Cardiac muscle cell (in vitro differentiated cells and primary cell): Measurements from ENCODE around the gene CMSS1. TPM values are rescaled to one million over a fixed set of nuclear protein-coding genes. Genes with fewer than 3 reads are reported as not detected.
A peak's percentile ranks its signal among the peaks of the same experiment; 100 is the strongest.

ENCODE experiments used
- DNase-seq, 2 donors: peaks; one replicate each; pipeline versions ENCODE4 v3.0.0 to v3.0.0-alpha.2; 2010 to 2017; ENCODE audit warnings: low read depth in 1 of 2, low spot score in 1 of 2
- H3K27ac ChIP-seq: fragments of 200-600 bp; sonication (generic); 2 replicates; pipeline ENCODE4 v1.5.1; 2016
- H3K27me3 ChIP-seq: fragments of 200-600 bp; sonication (generic); 2 replicates; pipeline ENCODE4 v1.6.0; 2016; ENCODE audit warnings: control low read depth
- H3K36me3 ChIP-seq: fragments of 200-600 bp; sonication (generic); 2 replicates; pipeline ENCODE4 v1.5.1; 2016; ENCODE audit warnings: control low read depth
- H3K4me1 ChIP-seq: fragments of 200-600 bp; sonication (generic); 2 replicates; pipeline ENCODE4 v1.8.1; 2017; ENCODE audit warnings: low read depth, mild to moderate bottlenecking, mixed run types
- H3K4me3 ChIP-seq: fragments of 200-600 bp; sonication (generic); 2 replicates; pipeline ENCODE4 v1.5.1; 2016; ENCODE audit warnings: mild to moderate bottlenecking
- H3K9me3 ChIP-seq: fragments of 200-600 bp; sonication (generic); 2 replicates; pipeline ENCODE4 v1.5.1; 2017; ENCODE audit warnings: low read depth, mild to moderate bottlenecking, control low read depth
- CTCF ChIP-seq: IDR thresholded peaks from 2 replicates; pipeline ENCODE4 v1.5.1; 2012; ENCODE audit warnings: low read depth, mild to moderate bottlenecking, low read length
- polyA plus RNA-seq: library from polyadenylated mRNA; unstranded; fragments of >200 nt; fragmentation: Nextera tagmentation; extraction: Ambion mirVana; gene quantifications from 2 replicates; pipeline ENCODE4 v1.2.1, GENCODE V29; 2016
- total RNA-seq: library from RNA; depleted of rRNA; stranded (reverse); fragments of >200 nt; gene quantifications from 2 replicates; pipeline ENCODE4 v1.2.3, GENCODE V29; 2016

The CMSS1 gene
- total and polyA plus RNA-seq, 2 experiments from 2014 or later = 13.1 to 32.9 TPM

- Histone ChIP-seq H3K4me3 (no peak overlapping the region), H3K36me3 (no peaks in the 10 kb centered on the region), H3K27ac (no peak overlapping the region), H3K9me3 (no peaks in the 10 kb centered on the region), H3K4me1 (no peaks in the 10 kb centered on the region), H3K27me3 (no peaks in the 10 kb centered on the region)
- peak in 1 of 2 donors; percentile 90 for DNase-seq
- no peak for TF ChIP-seq CTCF
Measured at GRCh38 chr3:99846477-99847160, 29.0 kb downstream of the CMSS1 start.

- no peaks in the 10 kb centered on the region for H3K36me3 ChIP-seq
- no peaks in the 10 kb centered on the region for H3K27me3 ChIP-seq
Measured at GRCh38 chr3:99848433-99848832, 30.8 kb downstream of the CMSS1 start.

GRCh38 chr3:99850608-99851007 lies 32.9 kb downstream of the CMSS1 start:
- no peak for TF ChIP-seq CTCF
- Histone ChIP-seq H3K27ac (no peak overlapping the region), H3K27me3 (no peaks in the 10 kb centered on the region), H3K4me1 (no peaks in the 10 kb centered on the region), H3K36me3 (no peaks in the 10 kb centered on the region), H3K9me3 (no peaks in the 10 kb centered on the region), H3K4me3 (no peak overlapping the region)
- DNase-seq = no peak

More at GRCh38 chr3:99848433-99848832, 30.8 kb downstream of the CMSS1 start:
- no peak for DNase-seq
- Histone ChIP-seq H3K27ac (no peak overlapping the region), H3K9me3 (no peaks in the 10 kb centered on the region), H3K4me3 (no peak overlapping the region), H3K4me1 (no peaks in the 10 kb centered on the region)
- no peak for TF ChIP-seq CTCF

GRCh38 chr3:99851955-99852354 lies 34.3 kb downstream of the CMSS1 start:
- no peaks in the 10 kb centered on the region for H3K9me3 ChIP-seq
- H3K4me1 ChIP-seq = no peaks in the 10 kb centered on the region
- no peaks in the 10 kb centered on the region for H3K27me3 ChIP-seq
- H3K4me3 ChIP-seq = no peak overlapping the region
- no peak overlapping the region for H3K27ac ChIP-seq
- no peak for DNase-seq
- no peak for TF ChIP-seq CTCF
- no peaks in the 10 kb centered on the region for H3K36me3 ChIP-seq

- H3K4me3 ChIP-seq = no peak overlapping the region
- H3K36me3 ChIP-seq = no peaks in the 10 kb centered on the region
- no peak for TF ChIP-seq CTCF
- DNase-seq = no peak
- H3K27ac ChIP-seq = no peak overlapping the region
- H3K27me3 ChIP-seq = no peaks in the 10 kb centered on the region
- no peaks in the 10 kb centered on the region for H3K9me3 ChIP-seq
- no peaks in the 10 kb centered on the region for H3K4me1 ChIP-seq
Measured at GRCh38 chr3:99852851-99853250, 35.2 kb downstream of the CMSS1 start.
